NCI-H187 treated with DMSO at 0.1 percent for 48 hours (cell line): ENCODE data around the gene SYT17.

Source experiments
- DNase-seq: peaks from one replicate; lab custom pipeline; 2025; lab: John Stamatoyannopoulos, UW

SYT17 gene

DNA sequence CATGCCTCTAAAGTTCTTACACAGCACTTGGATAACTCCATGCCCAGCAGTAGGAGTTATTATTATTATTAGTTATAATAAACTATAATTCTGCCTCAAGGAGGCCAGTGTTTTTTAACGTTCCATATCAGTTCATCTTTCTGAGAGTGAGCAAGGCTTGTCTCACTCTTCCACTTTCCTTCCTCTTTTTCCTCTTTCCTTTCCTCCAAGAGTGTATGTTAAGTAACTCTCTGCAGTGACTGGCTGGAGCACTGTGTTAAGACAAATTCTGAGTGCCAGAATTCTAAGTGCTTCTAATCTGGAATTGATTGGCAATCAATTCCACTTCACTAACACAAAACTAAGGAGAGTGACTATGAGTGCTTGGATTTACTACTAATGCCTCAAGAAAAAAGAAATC, 133.9 kb downstream of the SYT17 start:
- DNase-seq = no peak

DNA sequence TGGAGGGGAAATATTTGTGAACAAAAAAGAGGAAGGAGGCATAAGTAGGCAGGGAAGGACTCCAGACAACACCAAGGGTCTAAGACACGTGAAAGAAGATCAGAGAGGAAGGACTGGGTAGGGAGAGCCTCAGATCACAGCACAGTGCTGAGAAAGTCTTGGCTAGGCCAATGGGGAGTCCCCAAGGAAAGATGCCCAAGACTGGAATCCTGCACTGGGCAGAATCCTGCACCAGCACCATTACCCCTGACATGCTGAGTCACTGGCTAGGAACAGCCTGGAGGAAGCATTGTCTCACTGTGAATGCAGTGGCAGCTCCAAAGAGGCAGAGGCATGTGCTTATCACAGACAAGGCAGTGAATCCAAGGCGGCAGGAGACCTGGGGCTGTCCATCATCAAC, 136.7 kb downstream of the SYT17 start:
- DNase-seq = no peak

DNA sequence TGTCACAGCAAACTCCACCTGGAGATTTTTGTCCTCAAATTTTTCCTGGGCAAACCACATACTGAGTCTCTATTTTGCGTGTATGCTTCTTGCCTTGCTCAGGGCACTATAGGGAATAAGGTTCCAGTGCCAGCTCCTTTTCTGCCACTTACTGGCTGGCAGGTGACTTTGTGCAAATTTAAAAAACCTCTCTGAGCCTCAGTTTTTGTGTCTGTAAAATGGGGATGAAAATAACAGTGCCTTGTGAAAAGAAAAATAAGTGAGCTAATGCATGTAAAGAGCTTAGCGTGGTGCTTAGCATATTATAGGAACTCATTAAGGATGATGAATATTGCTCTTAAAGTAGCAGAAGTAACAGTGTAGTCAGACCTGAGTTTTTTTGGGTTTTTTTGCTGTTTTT, 137.4 kb downstream of the SYT17 start:
- no peak for DNase-seq

DNA sequence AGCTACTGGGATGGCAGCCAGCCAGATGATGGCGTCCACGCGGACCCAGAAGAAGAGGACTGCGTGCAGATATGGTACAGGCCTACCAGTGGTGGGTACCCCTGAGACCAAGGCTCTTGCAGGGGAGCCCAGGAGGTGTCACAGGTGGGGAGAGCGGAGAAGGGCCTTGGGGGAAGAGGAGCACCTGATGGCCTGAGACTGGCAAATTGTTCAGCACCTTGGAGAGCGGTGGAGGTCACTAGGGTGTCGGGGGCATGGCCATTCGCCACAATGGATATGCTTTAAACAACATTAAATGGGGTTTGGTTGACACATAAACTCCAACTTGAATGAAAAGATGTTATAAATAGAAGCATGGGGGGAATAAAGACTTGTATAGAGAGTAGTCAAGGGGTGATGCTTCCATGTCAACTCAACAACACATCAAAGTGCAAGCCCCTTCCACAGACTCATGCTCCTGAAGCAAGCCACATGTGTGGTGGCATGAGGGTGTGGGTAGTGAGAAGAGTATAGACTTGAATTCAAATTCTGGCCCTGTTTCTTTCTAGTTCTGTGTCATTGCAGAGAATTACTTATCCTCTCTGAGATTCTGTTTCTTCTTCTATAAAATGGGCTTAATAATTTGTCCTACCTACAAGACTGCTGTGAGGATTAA, 139.7 kb downstream of the SYT17 start:
- no peak for DNase-seq

DNA sequence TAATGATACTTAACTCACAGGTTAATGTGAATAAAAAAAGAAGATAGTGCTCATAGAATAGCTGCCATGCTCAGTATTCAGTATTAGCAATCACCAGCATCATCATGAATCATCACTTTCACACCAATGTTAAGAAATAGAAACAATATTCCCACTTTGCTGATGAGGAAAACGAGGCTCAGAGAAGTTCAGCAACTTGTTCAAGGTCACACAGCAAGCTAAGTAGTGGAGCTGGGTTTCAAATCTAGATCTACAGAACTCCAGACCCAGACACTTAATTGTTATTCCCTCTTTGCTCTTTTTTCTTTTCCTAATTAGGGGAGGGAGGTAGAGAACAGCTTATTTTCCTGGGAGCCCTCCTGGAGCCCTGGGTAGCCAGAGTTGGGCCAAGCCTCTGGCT, 140.4 kb downstream of the SYT17 start:
- no peak for DNase-seq

DNA sequence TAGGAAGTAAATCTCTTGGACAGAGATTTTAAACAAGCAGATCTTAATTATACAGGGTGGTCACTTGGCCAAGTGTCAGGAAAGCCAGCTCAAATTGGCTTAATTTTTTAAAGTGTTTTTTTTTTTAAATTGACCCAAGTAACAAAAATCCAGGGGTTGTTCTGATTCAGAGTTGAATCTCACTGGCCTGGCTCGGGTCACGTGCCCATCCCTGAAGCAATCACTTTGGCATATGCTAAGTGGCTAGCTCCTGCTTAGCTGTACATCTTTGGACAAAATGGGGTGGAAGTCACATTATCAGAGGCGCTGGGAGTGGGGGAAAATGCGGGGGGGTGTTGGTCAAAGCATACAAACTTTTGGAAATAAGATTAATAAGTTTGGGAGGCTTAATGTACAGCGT, 141.1 kb downstream of the SYT17 start:
- no peak for DNase-seq

DNA sequence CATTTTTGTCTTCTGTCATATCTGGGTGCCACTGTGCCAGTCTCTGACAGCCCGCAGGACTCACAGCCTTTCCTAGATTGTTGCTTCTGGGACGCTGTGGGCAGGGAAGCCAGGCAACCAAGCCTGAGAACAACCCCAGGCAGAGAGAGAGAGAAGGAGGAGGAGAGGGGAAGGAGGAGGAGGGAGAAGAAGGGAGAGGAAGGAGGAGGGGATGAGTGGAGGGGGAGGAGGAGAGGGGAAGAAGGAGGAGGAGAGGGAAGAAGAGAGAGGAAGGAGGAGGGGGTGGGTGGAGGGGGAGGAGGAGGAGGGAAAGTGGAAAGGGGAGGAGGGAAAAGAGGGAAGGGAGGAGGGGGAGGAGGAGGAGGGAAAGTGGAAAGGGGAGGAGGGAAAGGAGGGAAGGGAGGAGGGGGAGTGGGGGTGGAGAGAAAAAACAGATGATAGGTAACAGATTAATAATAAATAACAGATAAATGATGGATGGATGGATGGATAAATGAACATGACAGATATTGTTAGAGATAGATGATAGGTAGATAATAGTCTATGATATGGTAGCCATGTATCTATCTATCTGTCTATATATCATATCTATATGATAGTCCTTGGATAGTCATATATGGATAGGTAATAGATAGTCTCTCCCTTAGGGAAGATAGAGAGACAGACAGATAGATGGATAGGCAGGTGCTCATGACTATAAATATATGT, 146.8 kb downstream of the SYT17 start:
- DNase-seq = no peak

DNA sequence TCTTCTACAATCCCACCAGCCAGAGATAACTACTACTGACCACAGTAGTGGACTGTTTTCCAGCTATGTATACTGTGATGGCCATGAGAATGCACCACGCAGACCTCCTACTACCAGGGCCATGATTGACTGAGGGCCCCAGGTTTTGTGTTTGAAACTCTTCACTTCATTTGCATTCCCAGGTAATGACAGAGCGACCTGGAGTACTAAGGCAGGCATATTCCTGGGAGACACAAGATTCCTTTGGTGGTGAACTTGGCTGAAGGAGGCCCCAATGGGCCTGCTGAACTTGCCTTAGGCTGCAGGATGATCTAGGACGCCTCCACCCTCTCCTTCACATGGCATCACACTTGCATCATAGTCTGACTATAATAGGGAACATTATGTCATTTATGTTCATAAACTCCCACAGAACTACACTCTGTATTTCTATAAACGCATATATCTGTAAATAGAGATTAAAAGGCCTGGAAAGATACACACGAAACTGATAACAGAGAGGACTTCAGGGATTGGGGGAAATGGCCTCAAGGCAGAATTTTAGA, 147.9 kb downstream of the SYT17 start:
- DNase-seq = no peak

DNA sequence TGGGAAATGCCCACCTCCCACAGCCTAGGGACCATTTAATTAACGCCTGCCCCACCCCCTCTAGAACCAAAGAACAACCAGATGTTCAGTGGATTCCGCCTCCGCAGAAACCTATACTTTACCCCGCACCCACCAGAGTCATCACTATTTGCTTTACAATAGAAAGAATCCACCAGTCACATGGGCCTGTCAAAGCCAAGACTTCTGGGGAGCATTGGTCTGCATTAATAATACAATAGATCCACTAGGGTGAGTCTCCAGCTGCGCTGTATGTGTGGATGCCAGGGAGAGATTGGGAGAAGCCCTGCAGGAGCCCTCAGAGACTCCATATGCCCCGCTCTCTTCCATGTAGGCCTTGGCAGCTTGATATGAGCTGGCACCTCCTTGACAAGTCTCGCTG, 148.8 kb downstream of the SYT17 start:
- DNase-seq = no peak
